ENCODE results near the gene TMEM147. TPM values are rescaled to one million over a fixed set of nuclear protein-coding genes. Genes with fewer than 3 reads are reported as not detected.

Gene TMEM147
- total RNA-seq, 2 experiments from 2014 or later, result 73.1 to 73.8 TPM

DNA sequence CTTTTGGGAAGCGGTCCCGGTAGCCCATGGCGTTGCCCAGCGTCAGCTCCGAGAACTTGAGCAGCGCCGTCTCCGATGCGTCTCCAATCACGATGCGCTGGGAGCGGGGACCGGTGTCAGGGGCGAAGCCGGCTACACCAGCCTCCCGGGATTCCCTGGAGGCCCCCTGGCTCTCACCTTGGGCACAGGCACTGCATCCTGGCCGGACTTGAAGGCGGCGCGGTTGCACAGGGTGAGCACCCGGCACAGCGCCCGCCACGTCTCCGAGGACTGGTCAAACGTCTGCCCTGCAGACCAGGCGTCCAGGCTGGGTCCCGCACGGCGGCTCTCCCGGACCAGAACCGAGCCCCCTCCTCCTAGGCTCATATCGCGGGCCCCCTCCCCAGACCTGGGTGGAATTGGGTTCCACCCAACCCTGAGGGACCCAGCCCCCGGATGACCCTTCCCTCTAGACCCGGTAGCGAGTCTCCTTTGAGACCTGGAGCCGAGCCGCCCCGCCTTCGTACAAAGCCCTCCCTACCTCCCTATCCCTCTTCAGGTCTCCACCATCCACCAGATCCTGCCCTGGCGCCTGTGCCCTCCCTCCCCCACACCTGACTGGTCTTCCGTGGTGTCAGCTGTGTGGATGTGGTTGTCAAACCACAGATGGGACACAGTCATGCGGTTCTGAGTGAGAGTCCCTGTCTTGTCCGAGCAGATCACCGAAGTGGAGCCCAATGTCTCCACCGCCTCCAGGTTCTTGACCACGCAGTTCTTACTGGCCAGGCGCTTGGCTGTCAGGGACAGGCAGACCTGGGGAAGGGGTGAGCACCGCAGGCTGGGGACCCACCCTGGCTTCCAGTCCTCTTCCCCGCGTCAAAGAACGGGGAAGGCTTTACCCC is 13.2 kb downstream of the TMEM147 start:
- Mint-ChIP-seq H3K27me3 (peaks cover 44% of the 10 kb centered on the region), H3K9me3 (ENCODE audit: low read depth) (no peaks in the 10 kb centered on the region), H3K4me3 (no peak overlapping the region), H3K4me1 (peaks cover 8% of the 10 kb centered on the region), H3K27ac (no peak overlapping the region), H3K36me3 (ENCODE audit: low read depth) (no peaks in the 10 kb centered on the region)
- CTCF ChIA-PET, result interaction anchor here (0.8 to 3.0 kb wide), 2 partner anchors 10 to 48 kb away, joined by 3 to 18 read pairs; no protein-coding TSS in a partner anchor
- POLR2A ChIA-PET, result interaction anchor here (0.7 kb wide), 1 partner anchor 39 kb away, joined by 3 read pairs; no protein-coding TSS in a partner anchor
- intact Hi-C loops (cut with DNase I, micrococcal nuclease), result no loop called here
- ATAC-seq, result no peak
- DNase-seq, result no peak

DNA sequence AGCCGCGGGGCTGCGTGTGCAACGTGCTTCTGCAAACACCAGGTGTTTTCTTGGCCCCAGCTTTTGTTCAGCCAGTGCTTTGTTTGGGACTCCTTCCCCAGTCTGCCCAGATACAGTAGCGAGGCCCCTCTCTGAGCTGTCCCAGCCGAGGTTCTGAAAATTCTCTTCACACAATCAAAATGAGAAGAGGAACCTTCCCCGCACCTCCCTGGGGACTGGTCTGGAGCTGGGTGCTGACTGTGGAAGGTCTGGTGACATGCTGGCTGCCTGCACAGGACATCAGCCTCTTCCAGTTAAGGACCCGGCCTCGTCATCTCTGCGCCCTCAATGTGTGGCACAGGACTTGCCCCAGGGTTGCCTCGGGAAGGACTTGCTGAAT is 13.8 kb downstream of the TMEM147 start:
- Mint-ChIP-seq H3K36me3 (ENCODE audit: low read depth) (no peaks in the 10 kb centered on the region), H3K27me3 (peaks cover 44% of the 10 kb centered on the region), H3K4me3 (no peak overlapping the region), H3K4me1 (peaks cover 8% of the 10 kb centered on the region), H3K27ac (no peak overlapping the region), H3K9me3 (ENCODE audit: low read depth) (no peaks in the 10 kb centered on the region)
- intact Hi-C loops (cut with DNase I, micrococcal nuclease), result no loop called here
- no peak for ATAC-seq
- ChIA-PET POLR2A (no interaction called here), CTCF (interaction anchor here (3.0 kb wide), 1 partner anchor 10 kb away, joined by 18 read pairs; no protein-coding TSS in a partner anchor)
- no peak for DNase-seq

DNA sequence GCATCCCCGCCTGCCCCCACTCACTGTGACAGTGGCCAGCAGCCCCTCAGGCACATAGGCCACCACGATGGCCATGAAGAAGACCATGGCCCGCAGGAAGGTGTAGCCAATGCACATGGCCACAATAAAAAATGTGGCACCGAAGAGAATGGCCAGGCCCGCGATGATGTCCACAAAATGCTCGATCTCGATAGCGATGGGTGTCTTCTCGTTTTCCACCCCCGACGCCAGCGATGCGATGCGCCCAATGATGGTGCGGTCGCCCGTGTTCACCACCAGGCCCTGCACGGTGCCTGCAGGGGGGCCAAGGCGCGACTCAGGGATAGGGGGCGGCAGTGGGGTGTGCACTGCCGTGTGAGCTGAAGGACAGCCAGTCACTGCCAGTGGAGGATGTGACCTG is 14.4 kb downstream of the TMEM147 start:
- H3K27me3 Mint-ChIP-seq, result peaks cover 44% of the 10 kb centered on the region
- H3K4me1 Mint-ChIP-seq, result peaks cover 8% of the 10 kb centered on the region
- H3K27ac Mint-ChIP-seq, result no peak overlapping the region
- ATAC-seq (no peak), DNase-seq (no peak)
- H3K36me3 Mint-ChIP-seq (ENCODE audit: low read depth), result no peaks in the 10 kb centered on the region
- POLR2A ChIA-PET, result no interaction called here
- intact Hi-C loops (cut with DNase I, micrococcal nuclease), result no loop called here
- H3K9me3 Mint-ChIP-seq (ENCODE audit: low read depth), result no peaks in the 10 kb centered on the region
- CTCF ChIA-PET, result interaction anchor here (3.0 kb wide), 1 partner anchor 11 kb away, joined by 18 read pairs; no protein-coding TSS in a partner anchor
- no peak overlapping the region for H3K4me3 Mint-ChIP-seq

DNA sequence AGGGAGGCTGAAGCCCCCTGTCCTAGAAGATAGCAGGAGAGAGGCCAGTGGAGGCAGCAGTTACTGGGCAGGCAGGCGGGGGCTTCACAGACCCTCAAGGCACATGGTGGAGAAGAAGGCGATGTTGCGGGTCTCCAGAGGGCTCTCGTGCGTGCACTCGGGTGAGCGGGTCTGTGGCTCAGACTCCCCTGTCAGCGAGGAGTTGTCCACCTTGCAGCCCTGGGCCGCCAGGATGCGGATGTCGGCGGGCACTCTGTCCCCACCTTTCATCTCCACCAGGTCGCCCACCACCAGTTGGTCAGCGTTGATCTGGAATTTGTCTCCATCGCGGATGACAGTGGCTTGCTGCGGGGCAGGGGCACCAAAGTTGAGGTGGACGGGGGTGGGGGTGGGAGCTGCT is 14.8 kb downstream of the TMEM147 start:
- Mint-ChIP-seq H3K4me3 (no peak overlapping the region), H3K9me3 (ENCODE audit: low read depth) (no peaks in the 10 kb centered on the region), H3K4me1 (peaks cover 8% of the 10 kb centered on the region), H3K36me3 (ENCODE audit: low read depth) (no peaks in the 10 kb centered on the region), H3K27me3 (peaks cover 45% of the 10 kb centered on the region), H3K27ac (no peak overlapping the region)
- ChIA-PET POLR2A (no interaction called here), CTCF (interaction anchor here (0.7 to 3.0 kb wide), 2 partner anchors 11 to 91 kb away, joined by 3 to 18 read pairs; no protein-coding TSS in a partner anchor)
- ATAC-seq (no peak), DNase-seq (no peak)
- intact Hi-C loops (cut with DNase I, micrococcal nuclease), result no loop called here

DNA sequence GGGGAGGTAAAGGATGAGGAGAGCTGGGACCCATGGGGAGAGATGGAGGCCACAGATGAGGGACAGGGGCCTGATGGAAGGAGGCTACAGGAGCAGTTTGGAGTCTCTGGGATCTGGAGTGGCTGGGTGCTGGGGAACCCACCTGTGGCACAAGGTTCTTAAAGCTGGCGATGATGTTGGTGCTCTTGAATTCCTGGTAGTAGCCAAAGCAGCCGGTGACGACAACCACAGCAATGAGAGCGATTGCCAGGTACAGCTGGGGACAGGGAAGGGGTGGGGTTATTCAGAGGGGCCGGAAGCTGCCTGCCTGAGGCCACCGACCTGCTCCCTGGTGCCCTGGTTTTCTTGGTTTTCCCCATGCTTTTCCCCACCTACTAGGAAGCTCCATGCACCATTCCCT is 15.3 kb downstream of the TMEM147 start:
- H3K9me3 Mint-ChIP-seq (ENCODE audit: low read depth), result no peaks in the 10 kb centered on the region
- CTCF ChIA-PET, result interaction anchor here (0.6 to 0.7 kb wide), 3 partner anchors 41 to 91 kb away, joined by 3 to 4 read pairs (median 4); no protein-coding TSS in a partner anchor
- intact Hi-C loops (cut with DNase I, micrococcal nuclease), result no loop called here
- H3K4me3 Mint-ChIP-seq, result no peak overlapping the region
- H3K4me1 Mint-ChIP-seq, result peaks cover 8% of the 10 kb centered on the region
- H3K36me3 Mint-ChIP-seq (ENCODE audit: low read depth), result no peaks in the 10 kb centered on the region
- POLR2A ChIA-PET, result no interaction called here
- H3K27me3 Mint-ChIP-seq, result peaks cover 48% of the 10 kb centered on the region
- no peak for ATAC-seq
- no peak for DNase-seq
- H3K27ac Mint-ChIP-seq, result no peak overlapping the region

DNA sequence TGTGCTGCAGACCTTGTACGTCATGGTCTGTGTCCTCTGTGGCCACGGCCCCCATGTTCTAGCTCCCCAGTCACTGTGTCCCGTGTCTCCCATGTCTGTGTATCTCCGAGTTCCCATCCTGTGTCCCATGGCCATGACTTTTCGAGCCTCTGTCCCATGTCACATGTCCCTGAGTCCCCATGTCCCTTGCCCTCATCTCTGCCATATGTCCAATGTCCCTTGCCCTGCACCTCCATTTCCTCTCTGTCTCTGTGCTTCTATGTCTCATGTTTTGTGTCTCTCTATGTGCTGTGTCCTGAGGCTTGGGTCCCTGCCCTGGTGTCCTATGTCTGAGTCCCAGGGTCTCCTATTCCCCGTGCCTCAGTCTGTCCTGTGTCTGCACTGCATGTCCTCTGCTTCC is 16.0 kb downstream of the TMEM147 start:
- Mint-ChIP-seq H3K27me3 (peaks cover 48% of the 10 kb centered on the region), H3K27ac (no peak overlapping the region), H3K9me3 (ENCODE audit: low read depth) (no peaks in the 10 kb centered on the region), H3K4me1 (peaks cover 8% of the 10 kb centered on the region), H3K36me3 (ENCODE audit: low read depth) (no peaks in the 10 kb centered on the region), H3K4me3 (no peak overlapping the region)
- CTCF ChIA-PET, result interaction anchor here (0.6 kb wide), 1 partner anchor 40 kb away, joined by 4 read pairs; no protein-coding TSS in a partner anchor
- intact Hi-C loops (cut with DNase I, micrococcal nuclease), result no loop called here
- no peak for DNase-seq
- POLR2A ChIA-PET, result no interaction called here
- ATAC-seq, result no peak

DNA sequence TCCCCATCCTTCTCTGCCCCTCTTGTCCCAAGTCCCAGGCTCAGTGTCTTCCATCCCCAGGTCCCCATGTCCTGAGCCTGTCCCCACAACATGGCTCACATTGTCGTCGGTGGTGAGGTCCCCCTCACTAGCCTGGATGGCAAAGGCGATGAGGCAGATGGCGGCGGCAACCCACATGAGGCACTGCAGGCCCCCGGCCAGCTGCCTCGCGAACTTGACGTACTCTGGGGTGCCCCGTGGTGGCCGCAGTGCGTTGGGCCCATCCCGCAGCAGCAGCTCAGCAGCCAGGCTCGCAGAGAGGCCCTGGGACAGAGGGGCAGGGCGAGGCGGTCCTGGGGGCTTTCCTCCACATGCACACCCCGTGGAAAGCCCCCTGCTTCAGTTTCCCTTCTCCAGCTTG is 16.9 kb downstream of the TMEM147 start:
- no peak overlapping the region for H3K4me3 Mint-ChIP-seq
- CTCF ChIA-PET, result interaction anchor here (1.2 kb wide), 1 partner anchor 20 kb away, joined by 3 read pairs; no protein-coding TSS in a partner anchor
- peaks cover 49% of the 10 kb centered on the region for H3K27me3 Mint-ChIP-seq
- ATAC-seq, result no peak
- POLR2A ChIA-PET, result no interaction called here
- H3K27ac Mint-ChIP-seq, result no peak overlapping the region
- intact Hi-C loops (cut with DNase I, micrococcal nuclease), result no loop called here
- H3K4me1 Mint-ChIP-seq, result peaks cover 5% of the 10 kb centered on the region
- H3K36me3 Mint-ChIP-seq (ENCODE audit: low read depth), result no peaks in the 10 kb centered on the region
- DNase-seq, result no peak
- no peaks in the 10 kb centered on the region for H3K9me3 Mint-ChIP-seq (ENCODE audit: low read depth)

DNA sequence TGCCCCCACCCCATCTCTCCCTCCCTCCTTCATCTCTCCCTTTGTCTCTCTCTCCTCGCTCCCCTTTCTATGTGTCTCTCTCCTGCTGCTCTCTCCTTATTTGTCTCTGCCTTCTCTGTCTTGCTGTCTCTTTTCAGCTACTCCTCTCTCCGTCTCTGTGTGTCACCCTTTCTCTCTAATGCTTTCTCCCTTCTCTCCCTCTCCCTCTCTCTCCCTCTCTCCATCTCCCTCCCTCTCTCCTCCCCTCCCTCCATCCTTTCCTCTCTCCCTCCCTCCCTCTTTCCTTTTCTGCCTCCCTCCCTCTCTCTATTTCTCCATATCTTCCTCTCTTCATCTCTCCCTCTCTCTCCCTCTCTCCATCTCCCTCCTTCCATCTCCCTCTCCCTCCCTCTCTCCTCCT is 17.4 kb downstream of the TMEM147 start:
- H3K27me3 Mint-ChIP-seq, result peaks cover 48% of the 10 kb centered on the region
- POLR2A ChIA-PET, result no interaction called here

DNA sequence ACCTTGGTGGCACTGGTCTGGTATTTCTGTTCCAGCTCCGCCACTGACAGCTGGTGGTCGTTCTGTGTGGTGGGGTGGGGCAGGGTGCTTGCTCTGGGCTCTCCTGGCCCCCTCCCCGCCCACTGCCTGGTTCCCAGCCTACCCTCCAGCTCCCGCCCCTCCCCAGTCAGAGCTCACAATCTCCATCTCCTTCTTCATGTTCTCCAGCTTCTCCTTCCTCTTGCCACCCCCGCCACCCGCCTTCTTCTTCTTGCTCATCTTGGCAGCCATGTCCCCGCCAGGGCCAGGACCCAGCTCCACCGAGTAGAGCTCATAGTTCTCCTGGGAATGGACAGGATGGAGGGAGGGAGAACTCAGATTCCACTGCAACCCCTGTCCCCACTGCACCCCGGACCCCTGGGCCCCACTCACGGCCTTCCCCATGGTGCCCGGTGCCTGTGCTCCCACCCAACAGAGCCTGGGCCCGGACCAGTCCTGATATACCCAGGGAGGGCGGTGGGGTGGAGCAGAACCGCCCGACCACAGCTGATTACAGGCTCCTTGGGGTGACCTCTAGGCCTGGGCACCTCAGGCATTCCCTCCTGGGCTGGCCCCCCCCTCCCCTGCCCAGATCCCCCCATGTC is 17.9 kb downstream of the TMEM147 start, which contains the start of gene ATP4A:
TSS of gene ATP4A (minus strand) at position 452 of the 623 bp plus-strand sequence. CDS start at position 423, 29 bp downstream.
- Mint-ChIP-seq H3K27ac (no peak within 1 kb of the TSS), H3K4me3 (no peak within 1 kb of the TSS), H3K9me3 (ENCODE audit: low read depth) (no peaks in the 10 kb centered on the region), H3K4me1 (peaks cover 3% of the 10 kb centered on the region), H3K36me3 (ENCODE audit: low read depth) (no peaks in the 10 kb centered on the region), H3K27me3 (peaks cover 48% of the 10 kb centered on the region)
- ATAC-seq (no peak), DNase-seq (no peak)
- POLR2A ChIA-PET, result no interaction called here
- intact Hi-C loops (cut with DNase I, micrococcal nuclease), result no loop called here
- CTCF ChIA-PET, result interaction anchor here (0.5 to 1.2 kb wide), 3 partner anchors 15 to 26 kb away, joined by 3 read pairs; no protein-coding TSS in a partner anchor

More for the DNA sequence above, 17.4 kb downstream of the TMEM147 start:
- no peak overlapping the region for H3K4me3 Mint-ChIP-seq
- intact Hi-C loops (cut with DNase I, micrococcal nuclease), result no loop called here
- H3K36me3 Mint-ChIP-seq (ENCODE audit: low read depth), result no peaks in the 10 kb centered on the region
- DNase-seq, result no peak
- CTCF ChIA-PET, result interaction anchor here (0.5 to 1.2 kb wide), 2 partner anchors 19 to 27 kb away, joined by 3 read pairs; no protein-coding TSS in a partner anchor
- no peak overlapping the region for H3K27ac Mint-ChIP-seq
- ATAC-seq, result no peak
- peaks cover 5% of the 10 kb centered on the region for H3K4me1 Mint-ChIP-seq
- H3K9me3 Mint-ChIP-seq (ENCODE audit: low read depth), result no peaks in the 10 kb centered on the region

DNA sequence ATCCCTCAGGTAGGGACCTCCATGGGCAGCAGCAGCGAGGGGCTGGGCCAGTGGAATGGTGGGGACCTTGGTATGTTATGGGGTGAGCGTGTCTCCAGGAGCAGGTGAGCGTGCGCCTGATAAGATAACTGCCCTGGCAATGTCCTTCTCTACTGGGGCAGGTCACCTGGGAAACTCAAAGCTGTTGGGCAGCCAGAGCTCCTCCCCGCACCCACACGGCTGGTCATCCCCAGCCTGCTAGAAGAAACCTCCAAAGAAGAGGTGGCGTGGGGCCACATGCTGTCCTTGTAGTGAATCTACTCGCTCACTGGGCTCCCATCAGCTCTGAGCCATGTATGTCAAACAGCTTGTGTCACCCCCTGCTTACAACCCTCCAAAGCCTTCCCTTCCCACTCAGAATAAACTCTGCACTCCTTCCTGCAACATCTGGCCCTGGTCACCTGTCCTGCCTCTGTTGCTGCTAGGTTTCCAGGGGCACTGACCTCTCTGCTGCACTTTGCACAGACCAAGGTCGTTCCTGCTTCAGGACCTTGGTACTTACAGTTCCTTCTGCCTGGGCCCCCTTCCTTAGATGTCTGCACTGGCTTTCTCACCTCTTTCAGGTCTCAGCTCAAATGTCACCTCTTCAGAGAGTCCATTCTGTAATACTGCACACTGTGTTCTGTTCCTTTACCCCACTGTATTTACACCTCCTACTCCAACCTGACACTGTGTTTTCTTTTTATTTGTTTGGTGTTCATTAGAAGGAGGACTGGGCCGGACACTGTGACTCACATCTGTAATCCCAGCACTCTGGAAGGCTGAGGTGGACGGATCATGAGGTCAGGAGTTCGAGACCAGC is 19.8 kb downstream of the TMEM147 start:
- Mint-ChIP-seq H3K4me1 (no peaks in the 10 kb centered on the region), H3K27me3 (peaks cover 39% of the 10 kb centered on the region), H3K27ac (no peak overlapping the region), H3K9me3 (ENCODE audit: low read depth) (no peaks in the 10 kb centered on the region), H3K36me3 (ENCODE audit: low read depth) (no peaks in the 10 kb centered on the region), H3K4me3 (no peak overlapping the region)
- no peak for ATAC-seq
- DNase-seq, result no peak
- POLR2A ChIA-PET, result no interaction called here
- CTCF ChIA-PET, result interaction anchor here (1.0 kb wide), 1 partner anchor 9 kb away, joined by 4 read pairs; no protein-coding TSS in a partner anchor
- intact Hi-C loops (cut with DNase I, micrococcal nuclease), result no loop called here

DNA sequence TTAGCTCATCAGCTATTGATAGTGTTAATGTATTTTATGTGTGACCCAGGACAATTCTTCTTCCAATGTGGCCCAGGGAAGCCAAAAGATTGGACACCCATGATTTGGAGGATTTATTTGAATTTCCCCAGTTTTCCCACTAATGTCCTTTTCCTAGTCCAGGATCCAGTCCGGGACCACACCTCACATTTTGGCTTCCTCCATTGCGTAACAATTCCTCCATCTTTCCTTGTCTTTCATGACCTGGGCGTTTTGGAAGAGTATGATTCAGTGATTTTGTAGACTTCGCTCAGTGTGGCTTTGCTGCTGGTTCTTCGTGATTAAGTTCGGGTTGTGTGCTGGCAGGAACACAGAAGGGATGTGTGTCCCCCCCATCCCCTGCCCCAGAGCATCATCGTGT is 21.3 kb downstream of the TMEM147 start:
- no peak overlapping the region for H3K4me3 Mint-ChIP-seq
- intact Hi-C loops (cut with DNase I, micrococcal nuclease), result no loop called here
- no peak overlapping the region for H3K27ac Mint-ChIP-seq
- ChIA-PET CTCF (no interaction called here), POLR2A (no interaction called here)
- DNase-seq (no peak), ATAC-seq (no peak)
- H3K36me3 Mint-ChIP-seq (ENCODE audit: low read depth), result no peaks in the 10 kb centered on the region
- H3K9me3 Mint-ChIP-seq (ENCODE audit: low read depth), result no peaks in the 10 kb centered on the region
- H3K27me3 Mint-ChIP-seq, result peaks cover 35% of the 10 kb centered on the region
- no peaks in the 10 kb centered on the region for H3K4me1 Mint-ChIP-seq
